GM18907 (cell line): Measurements from ENCODE around the gene GATC.

Experiments used
- ATAC-seq: cut with Tn5 transposase; IDR thresholded peaks from one replicate; pipeline ENCODE4 v1.9.1; 2021; ENCODE audit warnings: mild to moderate bottlenecking, moderate library complexity; ENCODE audit not compliant: unreplicated experiment

GATC gene

DNA sequence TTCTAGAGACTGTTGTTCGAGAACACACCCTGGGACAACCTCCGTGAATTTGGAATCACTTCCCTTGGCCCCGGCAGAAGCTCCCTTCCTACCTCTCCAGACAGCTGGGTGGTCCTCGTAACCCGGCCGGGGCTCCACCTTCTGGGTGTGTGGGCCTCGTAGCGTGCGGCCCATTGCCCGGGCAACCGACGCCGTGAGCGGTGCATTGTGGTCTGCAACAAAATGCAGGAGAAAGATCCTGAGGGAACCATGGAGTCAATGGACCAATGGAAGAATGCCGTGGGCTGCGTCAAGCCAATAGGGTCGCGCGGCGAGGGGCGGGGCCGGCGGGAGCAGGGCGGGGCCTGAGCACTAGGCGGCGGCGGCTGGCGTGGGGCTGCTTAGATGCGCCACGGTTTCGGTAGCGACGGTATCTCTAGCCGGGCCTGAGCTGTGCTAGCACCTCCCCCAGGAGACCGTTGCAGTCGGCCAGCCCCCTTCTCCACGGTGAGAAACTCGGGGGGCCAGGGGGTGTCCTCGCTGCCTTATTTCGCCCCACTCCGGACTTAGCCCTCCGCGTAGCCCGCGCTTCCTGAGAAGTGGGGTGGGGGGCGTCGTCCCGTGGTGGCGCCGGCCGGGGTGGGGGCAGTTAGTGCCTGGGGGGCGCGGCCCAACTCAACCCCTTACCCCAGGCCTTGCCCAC, 49.6 kb downstream of the GATC start, which contains the start of gene DYNLL1:
DYNLL1 (plus strand) TSS at position 383 of the 682 bp plus-strand sequence. CDS start 309 bp downstream, outside the sequence.
- peak; percentile 94 for ATAC-seq

DNA sequence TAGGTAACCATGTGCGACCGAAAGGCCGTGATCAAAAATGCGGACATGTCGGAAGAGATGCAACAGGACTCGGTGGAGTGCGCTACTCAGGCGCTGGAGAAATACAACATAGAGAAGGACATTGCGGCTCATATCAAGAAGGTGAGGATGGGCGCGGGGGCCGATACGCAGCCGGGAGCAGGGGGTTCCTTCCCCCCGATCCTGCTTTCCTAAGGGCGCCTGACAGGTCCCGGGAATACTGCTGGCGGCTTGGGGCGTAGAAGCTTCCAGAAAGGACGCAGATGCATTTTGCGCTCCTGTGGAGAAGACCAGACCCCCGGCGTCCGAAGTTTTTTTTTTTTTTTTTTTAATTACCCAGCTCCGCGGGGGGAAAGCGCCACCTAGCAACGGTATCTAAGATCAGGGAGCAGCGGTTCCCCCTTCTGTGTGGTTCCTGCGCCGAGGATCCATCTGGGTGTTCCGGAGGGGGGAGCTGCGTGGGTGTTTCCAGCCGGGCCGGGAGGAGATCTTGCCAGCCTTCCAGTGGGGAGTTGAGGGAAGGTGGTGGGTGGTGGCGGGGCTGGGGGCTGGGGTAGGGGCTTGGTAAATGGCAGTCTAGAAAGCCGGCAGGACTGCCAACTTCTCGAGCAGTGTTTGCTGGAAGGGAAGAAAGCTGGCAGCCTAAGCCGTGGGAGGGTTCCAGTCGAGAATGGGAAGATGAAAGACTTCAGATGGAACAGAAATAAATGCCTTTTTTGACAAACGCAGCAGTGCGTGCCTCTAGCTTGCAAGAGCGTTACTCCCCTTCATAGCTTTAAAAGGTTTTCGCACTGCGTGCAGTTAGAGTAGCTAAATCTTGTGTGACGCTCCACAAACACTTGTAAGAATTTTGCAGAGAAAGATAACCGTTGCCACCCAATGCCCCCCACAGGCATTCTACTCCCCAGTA, 50.4 kb downstream of the GATC start:
- ATAC-seq = peak; percentile 30

DNA sequence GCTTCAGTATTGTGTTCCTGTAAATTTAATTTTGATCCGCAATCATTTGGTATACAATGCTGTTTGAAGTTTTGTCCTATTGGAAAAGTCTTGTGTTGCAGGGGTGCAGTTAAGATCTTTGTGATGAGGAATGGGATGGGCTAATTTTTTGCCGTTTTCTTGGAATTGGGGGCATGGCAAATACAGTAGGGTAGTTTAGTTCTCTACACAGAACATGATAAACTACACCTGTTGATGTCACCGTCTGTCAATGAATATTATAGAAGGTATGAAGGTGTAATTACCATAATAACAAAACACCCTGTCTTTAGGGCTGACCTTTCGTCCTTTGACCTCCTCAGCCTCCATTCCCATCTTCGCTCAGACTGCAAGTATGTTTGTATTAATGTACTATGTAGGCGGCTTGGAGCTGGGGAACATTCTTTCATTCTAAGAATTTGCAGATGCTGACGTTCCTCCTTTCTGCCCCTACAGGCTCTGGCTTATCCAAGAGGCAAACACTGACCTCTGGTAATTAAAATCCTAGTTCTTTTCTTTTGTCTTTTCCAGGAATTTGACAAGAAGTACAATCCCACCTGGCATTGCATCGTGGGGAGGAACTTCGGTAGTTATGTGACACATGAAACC, 51.4 kb downstream of the GATC start:
- ATAC-seq = no peak

DNA sequence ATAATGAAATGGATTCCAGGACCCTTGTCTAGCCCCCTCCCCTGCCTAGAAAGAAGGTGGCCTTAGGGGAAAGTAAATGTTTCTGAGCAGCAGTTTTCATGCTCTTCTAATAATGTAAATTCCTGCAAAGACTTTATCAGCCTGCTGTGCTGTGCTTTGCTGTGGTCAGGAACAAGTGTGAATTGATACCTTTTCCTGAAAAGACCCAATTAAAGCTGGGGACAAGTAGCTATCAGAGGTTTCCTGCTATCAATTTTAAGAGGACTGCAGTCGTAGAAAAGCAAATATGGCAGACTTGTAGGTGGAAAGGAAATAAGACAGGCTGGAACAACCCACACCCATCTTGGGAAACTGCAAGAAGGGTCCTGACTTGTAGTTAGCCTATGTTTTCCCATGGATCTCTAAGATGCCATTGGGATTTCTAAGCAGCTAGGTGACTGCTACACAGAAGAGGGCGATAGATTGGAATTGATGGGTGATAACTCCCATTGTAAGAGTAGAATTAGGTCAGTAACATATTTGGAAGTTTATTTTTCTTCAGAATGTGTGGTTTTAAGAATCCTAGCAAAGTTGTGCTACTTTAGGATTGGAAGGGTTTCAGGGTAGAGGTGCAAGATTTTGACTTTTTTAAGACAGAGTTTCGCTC, 52.7 kb downstream of the GATC start:
- ATAC-seq = no peak

DNA sequence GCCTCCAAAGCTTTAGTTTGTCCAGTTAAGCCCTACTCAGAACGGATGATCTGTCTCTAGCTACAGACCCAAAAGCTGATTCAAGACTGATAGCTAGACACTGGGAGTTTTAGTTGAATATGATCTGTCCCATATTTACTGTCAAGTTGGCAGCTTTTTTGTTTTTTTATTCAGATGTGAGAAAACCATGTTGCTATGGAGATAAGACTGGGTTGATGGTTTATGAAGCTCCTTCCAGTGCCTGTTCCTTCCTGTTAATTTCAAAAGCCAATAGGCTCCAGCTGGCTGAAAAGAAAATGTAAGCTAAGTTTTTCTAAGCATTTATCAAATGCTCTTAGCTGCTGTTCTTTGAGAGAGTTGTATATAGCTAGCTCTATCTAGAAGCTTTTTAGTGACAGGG, 54.3 kb downstream of the GATC start:
- ATAC-seq = no peak

DNA sequence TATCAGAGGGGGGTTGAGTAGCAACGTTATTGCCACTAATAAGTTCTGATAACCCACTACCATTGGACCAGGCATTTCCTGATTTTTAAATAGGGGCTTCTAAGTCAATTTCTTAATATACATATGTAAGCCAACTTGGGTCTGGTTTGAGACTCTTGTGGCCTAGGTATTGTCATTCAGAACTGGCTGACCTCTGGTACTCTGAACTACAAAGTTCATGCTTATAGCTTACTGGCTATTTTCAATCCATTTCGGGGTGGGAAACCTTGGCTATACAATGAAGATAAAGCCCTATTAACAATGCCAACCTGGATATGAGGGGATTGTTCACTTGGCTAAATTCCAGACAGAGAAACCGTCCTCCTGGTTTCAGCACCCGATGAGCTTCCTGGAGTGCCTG, 58.3 kb downstream of the GATC start:
- ATAC-seq = no peak

DNA sequence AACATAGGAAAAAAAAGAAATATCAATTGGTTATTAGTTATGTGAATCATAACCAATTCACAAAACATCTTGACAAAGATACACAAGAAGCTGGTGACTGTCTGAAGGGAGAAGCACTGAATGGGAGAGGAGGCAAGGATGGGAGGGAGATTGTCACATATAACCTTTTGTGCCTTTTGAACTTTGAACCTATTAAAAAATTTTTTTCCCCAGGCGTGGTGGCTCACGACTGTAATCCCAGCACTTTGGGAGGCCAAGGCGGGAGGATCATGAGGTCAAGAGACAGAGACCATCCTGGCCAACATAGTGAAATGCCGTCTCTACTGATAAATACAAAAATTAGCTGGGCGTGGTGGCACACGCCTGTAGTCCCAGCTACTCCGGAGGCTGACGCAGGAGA, 62.3 kb downstream of the GATC start:
- ATAC-seq = no peak
